GM12878 (cell line): ENCODE data around the gene NDUFA13. TPM values are rescaled to one million over a fixed set of nuclear protein-coding genes. Genes with fewer than 3 reads are reported as not detected.

Experiments
- ATAC-seq: fragments of 200-7000 bp; cut with Tn5 transposase; 3 replicates; pipeline ENCODE4 v1.9.1; 2020; ENCODE audit warnings: mild to moderate bottlenecking, moderate library complexity
- BruUV-seq: library from RNA; stranded (reverse); fragments of 400-500 nt; replicated peaks from 2 replicates; lab custom pipeline; 2021; lab: Mats Ljungman, UMichigan
- CTCF ChIA-PET: fragments of 300-600 bp; sonication (Branson Sonifier 250); formaldehyde crosslinking; extraction: SDS; loops from one replicate; lab custom pipeline; 2021; ENCODE audit warnings: inconsistent platforms; lab: Yijun Ruan, JAX
- POLR2A ChIA-PET: fragments of 350-600 bp; formaldehyde crosslinking; extraction: SDS; loops from one replicate; lab custom pipeline; 2021; ENCODE audit warnings: inconsistent platforms; lab: Charles Lee
- RAD21 ChIA-PET: fragments of 300-600 bp; sonication (Branson Sonifier 250); formaldehyde crosslinking; loops from one replicate; lab custom pipeline; 2023; ENCODE audit warnings: antibody characterized with exemption; ENCODE audit not compliant: unreplicated experiment; lab: Charles Lee
- SMC1A ChIA-PET: fragments of 300-600 bp; sonication (Branson Sonifier 250); formaldehyde crosslinking; loops from one replicate; lab custom pipeline; 2023; ENCODE audit not compliant: unreplicated experiment, uncharacterized antibody; lab: Charles Lee
- DNase-seq: peaks from one replicate; pipeline ENCODE4 v3.0.0-alpha.2; 2011; ENCODE audit warnings: low read depth, low spot score
- FAIRE-seq: peaks from 3 replicates; lab custom pipeline; 2011; peaks lifted over from hg19 to GRCh38; lab: Jason Lieb, UNC
- H2AFZ ChIP-seq: 2 replicates; pipeline ENCODE4 v1.6.0; 2011; ENCODE audit warnings: low read depth, low read length, control low read depth; ENCODE audit not compliant: control insufficient read depth
- H3K27ac ChIP-seq: 2 replicates; pipeline ENCODE4 v1.5.1; 2011; ENCODE audit warnings: control low read depth; ENCODE audit not compliant: control insufficient read depth, insufficient read depth
- H3K27me3 ChIP-seq, 2 experiments: replicated peaks in 1 of 2; 2 replicates each; pipeline versions ENCODE4 v1.6.0 to v1.6.1; 2011; ENCODE audit warnings: low read length in 1 of 2; ENCODE audit not compliant: control insufficient read depth in 2 of 2, insufficient read depth in 2 of 2
- H3K36me3 ChIP-seq, 2 experiments: 2 replicates each; pipeline ENCODE4 v1.5.1; 2011; ENCODE audit warnings: low read length in 1 of 2; ENCODE audit not compliant: control insufficient read depth in 2 of 2, insufficient read depth in 2 of 2
- H3K4me1 ChIP-seq: 2 replicates; pipeline ENCODE4 v1.6.1; 2011; ENCODE audit warnings: mild to moderate bottlenecking, low read length, moderate library complexity, mixed read lengths; ENCODE audit not compliant: control insufficient read depth, insufficient read depth
- H3K4me2 ChIP-seq: 2 replicates; pipeline ENCODE4 v1.6.0; 2011; ENCODE audit warnings: control low read depth; ENCODE audit not compliant: control insufficient read depth, insufficient read depth
- H3K4me3 ChIP-seq: fragments of 200-600 bp; sonication (generic); 2 replicates; pipeline ENCODE4 v1.5.1; 2016
- H3K79me2 ChIP-seq: 2 replicates; pipeline ENCODE4 v1.6.0; 2011; ENCODE audit warnings: low read length; ENCODE audit not compliant: control insufficient read depth, insufficient read depth
- H3K9ac ChIP-seq: 2 replicates; pipeline ENCODE4 v1.8.0; 2011; ENCODE audit warnings: low read length, control low read depth, mixed read lengths; ENCODE audit not compliant: control insufficient read depth, insufficient read depth
- H3K9me3 ChIP-seq: replicated peaks from 3 replicates; pipeline ENCODE4 v1.5.1; 2011; ENCODE audit warnings: mild to moderate bottlenecking, low read length; ENCODE audit not compliant: control insufficient read depth, insufficient read depth
- H4K20me1 ChIP-seq: 2 replicates; pipeline ENCODE4 v1.6.0; 2011; ENCODE audit not compliant: control insufficient read depth, insufficient read depth
- BHLHE40 ChIP-seq, 2 experiments: fragments of 450-650 bp in 1 of 2; IDR thresholded peaks; 2 replicates each; pipeline ENCODE4 v1.6.1; 2011 to 2017; ENCODE audit warnings: low read depth in 2 of 2, borderline replicate concordance in 1 of 2, improper control_type of control experiment in 1 of 2, low read length in 1 of 2, mild to moderate bottlenecking in 1 of 2
- CHD1 ChIP-seq: IDR thresholded peaks from 2 replicates; pipeline ENCODE4 v1.6.1; 2012; ENCODE audit warnings: low read depth, low read length, improper control_type of control experiment
- CHD4 ChIP-seq: fragments of 200-600 bp; sonication (generic); IDR thresholded peaks from 2 replicates; pipeline ENCODE4 v1.6.1; 2016; ENCODE audit warnings: mild to moderate bottlenecking
- ELK1 ChIP-seq: IDR thresholded peaks from 2 replicates; pipeline ENCODE4 v1.6.1; 2012; ENCODE audit warnings: low read depth, low read length, improper control_type of control experiment
- GABPA ChIP-seq: IDR thresholded peaks from 2 replicates; pipeline ENCODE4 v1.6.1; 2014; ENCODE audit warnings: antibody characterized with exemption, low read depth, mild to moderate bottlenecking, inconsistent platforms
- HDAC2 ChIP-seq: fragments of 200-600 bp; sonication (generic); IDR thresholded peaks from 2 replicates; pipeline ENCODE4 v1.6.1; 2017
- JUND ChIP-seq: IDR thresholded peaks from 2 replicates; pipeline ENCODE4 v1.6.1; 2012; ENCODE audit warnings: low read depth, mild to moderate bottlenecking, low read length, improper control_type of control experiment, moderate library complexity
- MEF2A ChIP-seq: IDR thresholded peaks from 2 replicates; pipeline ENCODE4 v1.6.1; 2011; ENCODE audit warnings: low read depth, mild to moderate bottlenecking, low read length, moderate library complexity; ENCODE audit not compliant: insufficient read depth
- MYC ChIP-seq: IDR thresholded peaks from 2 replicates; pipeline ENCODE4 v1.6.1; 2011; ENCODE audit warnings: mild to moderate bottlenecking, low read length, moderate library complexity, inconsistent platforms; ENCODE audit not compliant: insufficient read depth, insufficient replicate concordance, insufficient read length, severe bottlenecking
- PKNOX1 ChIP-seq: fragments of 450-650 bp; IDR thresholded peaks from 2 replicates; pipeline ENCODE4 v1.6.1; 2016; ENCODE audit warnings: mild to moderate bottlenecking
- RBBP5 ChIP-seq: fragments of 200-600 bp; sonication (generic); conservative IDR thresholded peaks from 2 replicates; pipeline ENCODE4 v1.6.1; 2016
- RELA ChIP-seq: fragments of 450-650 bp; IDR thresholded peaks from 2 replicates; pipeline ENCODE4 v1.8.0; 2014; ENCODE audit warnings: borderline replicate concordance; ENCODE audit not compliant: partially characterized antibody
- SIN3A ChIP-seq: IDR thresholded peaks from 2 replicates; pipeline ENCODE4 v1.6.1; 2012; ENCODE audit warnings: low read depth, low read length, improper control_type of control experiment
- SRF ChIP-seq, 2 experiments: IDR thresholded peaks; 2 replicates each; pipeline ENCODE4 v1.6.1; 2011; ENCODE audit warnings: low read depth in 2 of 2, low read length in 2 of 2, mild to moderate bottlenecking in 1 of 2, moderate library complexity in 1 of 2
- ZBTB11 ChIP-seq: fragments of 450-650 bp; formaldehyde crosslinking; IDR thresholded peaks from 2 replicates; pipeline ENCODE4 v1.5.0; 2022; ENCODE audit warnings: mild to moderate bottlenecking, missing genetic modification characterization
- ZNF217 ChIP-seq: fragments of 450-650 bp; IDR thresholded peaks from 2 replicates; pipeline ENCODE4 v1.6.1; 2017; ENCODE audit warnings: antibody characterized with exemption, mild to moderate bottlenecking
- ZNF274 ChIP-seq: IDR thresholded peaks from one replicate; pipeline ENCODE4 v1.8.0; 2011; ENCODE audit not compliant: insufficient read length, insufficient read depth
- WGBS: methylation state at CpG from one replicate; pipeline ENCODE4 v1.1.6; 2016; ENCODE audit warnings: low lambda C conversion rate; ENCODE audit not compliant: insufficient replicate concordance, insufficient coverage; ENCODE audit errors: missing lambda C conversion rate; 5-methylcytosine and 5-hydroxymethylcytosine counted together
- in situ Hi-C: fragments of 300-500 bp; cut with MboI; formaldehyde crosslinking; loops from 9 replicates; pipeline ENCODE4 v1.14.3; 2018; ENCODE audit warnings: mixed read lengths
- intact Hi-C: fragments of 100-400 bp; cut with micrococcal nuclease; formaldehyde crosslinking; loops from one replicate; pipeline ENCODE4 v1.14.2; 2022; ENCODE audit not compliant: unreplicated experiment
- polyA plus RNA-seq, 11 experiments: library from polyadenylated mRNA; depleted of rRNA in 4 of 11; unstranded in 6 of 11; stranded (reverse) in 5 of 11; fragments of >200 nt; fragmentation: Nextera tagmentation in 4 of 11; fragmentation: Illumina TruSeq in 1 of 11; extraction: Ambion mirVana in 4 of 11; extraction: Trizol in 1 of 11; gene quantifications; 1 replicate in 1 of 11; 2 replicates in 10 of 11; pipeline versions ENCODE4 v1.2.1 to v1.2.3, GENCODE V29; 2011 to 2016; ENCODE audit warnings: inconsistent platforms in 2 of 11, missing spikeins in 2 of 11, low read depth in 1 of 11
- total RNA-seq, 4 experiments: library from RNA; depleted of rRNA in 3 of 4; stranded (reverse); fragments of >200 nt in 3 of 4; fragmentation: Illumina TruSeq in 1 of 4; extraction: Trizol in 1 of 4; gene quantifications; 2 replicates each; pipeline versions ENCODE4 v1.2.1 to v1.2.3, GENCODE V29; 2013 to 2021

The NDUFA13 gene
- total and polyA plus RNA-seq, 10 of the 15 experiments (the other 5 are each of a cell fraction or from before 2014, with no cell fraction given) = 224 to 586 (median 456) TPM

- H4K20me1 ChIP-seq = no peaks in the 10 kb centered on the region
- H3K9me3 ChIP-seq = no peaks in the 10 kb centered on the region
- in situ Hi-C loops = loop anchor here (25.0 kb wide), 4 partner anchors 864 to 1489 kb away; partner anchors contain the start of genes ZNF66 and ZNF737
- DNase-seq = no peak
- 35% methylated on average over 15 of the region's 15 CpGs for WGBS
- FAIRE-seq = no peak
- ChIA-PET SMC1A (interaction anchor here (1.1 kb wide), 1 partner anchor 51 kb away, joined by 3 read pairs; no protein-coding TSS in a partner anchor), POLR2A (no interaction called here), CTCF (interaction anchor here (1.0 kb wide), 1 partner anchor 101 kb away, joined by 3 read pairs; no protein-coding TSS in a partner anchor), RAD21 (interaction anchor here (0.7 to 1.4 kb wide), 2 partner anchors 16 to 68 kb away, joined by 3 read pairs; no protein-coding TSS in a partner anchor)
- H3K4me3 ChIP-seq = no peak overlapping the region
- BruUV-seq = no TSS peak
- no peak overlapping the region for H2AFZ ChIP-seq
- ATAC-seq = no peak
- no peaks in the 10 kb centered on the region for H3K79me2 ChIP-seq
- H3K4me1 ChIP-seq = no peaks in the 10 kb centered on the region
- no peak overlapping the region for H3K4me2 ChIP-seq
- no peak overlapping the region for H3K9ac ChIP-seq
- H3K36me3 ChIP-seq = no peaks in the 10 kb centered on the region
- H3K27ac ChIP-seq = no peak overlapping the region
- H3K27me3 ChIP-seq = no peaks in the 10 kb centered on the region
- intact Hi-C loops = no loop called here
- TF ChIP-seq CHD1 (no peak), ZNF217 (no peak), ZBTB11 (CRISPR knock-in tag) (no peak), SRF (IDR thresholded peaks at IDR 0.05; ENCODE audit: low read depth in 2 of 2, low read length in 2 of 2) (no peak), JUND (no peak), BHLHE40 (IDR thresholded peaks at IDR 0.05; ENCODE audit: borderline replicate concordance in 1 of 2, low read depth in 2 of 2, low read length in 1 of 2) (no peak), CHD4 (no peak), RBBP5 (no peak), ELK1 (no peak), HDAC2 (no peak), RELA (no peak), ZNF274 (no peak), PKNOX1 (no peak), GABPA (no peak), MYC (no peak), SIN3A (no peak), MEF2A (no peak)
Measured at GRCh38 chr19:19547674-19548336, 31.8 kb downstream of the NDUFA13 start.
